OCI-LY3 (cell line): Measurements from ENCODE around the gene PROB1.

ENCODE experiments used
- EZH2phosphoT487 ChIP-seq: fragments of 200-600 bp; shearing (Covaris generic); IDR thresholded peaks from 2 replicates; pipeline ENCODE4 v1.6.1; 2018; ENCODE audit warnings: antibody characterized with exemption, mixed run types, low read depth
- TF ChIP-seq, protein P1 (sequence below): fragments of 200-600, 300-600 bp; sonication (generic); IDR thresholded peaks from 2 replicates; pipeline ENCODE4 v1.5.1; 2014; ENCODE audit warnings: antibody characterized with exemption, low read length, low read depth

GRCh38 chr5:139378941-139379361 lies 16.0 kb downstream of the PROB1 start:
- TF ChIP-seq, protein P1, sequence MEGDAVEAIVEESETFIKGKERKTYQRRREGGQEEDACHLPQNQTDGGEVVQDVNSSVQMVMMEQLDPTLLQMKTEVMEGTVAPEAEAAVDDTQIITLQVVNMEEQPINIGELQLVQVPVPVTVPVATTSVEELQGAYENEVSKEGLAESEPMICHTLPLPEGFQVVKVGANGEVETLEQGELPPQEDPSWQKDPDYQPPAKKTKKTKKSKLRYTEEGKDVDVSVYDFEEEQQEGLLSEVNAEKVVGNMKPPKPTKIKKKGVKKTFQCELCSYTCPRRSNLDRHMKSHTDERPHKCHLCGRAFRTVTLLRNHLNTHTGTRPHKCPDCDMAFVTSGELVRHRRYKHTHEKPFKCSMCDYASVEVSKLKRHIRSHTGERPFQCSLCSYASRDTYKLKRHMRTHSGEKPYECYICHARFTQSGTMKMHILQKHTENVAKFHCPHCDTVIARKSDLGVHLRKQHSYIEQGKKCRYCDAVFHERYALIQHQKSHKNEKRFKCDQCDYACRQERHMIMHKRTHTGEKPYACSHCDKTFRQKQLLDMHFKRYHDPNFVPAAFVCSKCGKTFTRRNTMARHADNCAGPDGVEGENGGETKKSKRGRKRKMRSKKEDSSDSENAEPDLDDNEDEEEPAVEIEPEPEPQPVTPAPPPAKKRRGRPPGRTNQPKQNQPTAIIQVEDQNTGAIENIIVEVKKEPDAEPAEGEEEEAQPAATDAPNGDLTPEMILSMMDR, result no peak
- no peak for TF ChIP-seq EZH2phosphoT487
